ENCODE measurements around the gene CADM1. TPM values are rescaled to one million over a fixed set of nuclear protein-coding genes. Genes with fewer than 3 reads are reported as not detected.

CADM1 gene
- total and polyA plus RNA-seq, 11 donors = 11.4 to 80.2 (median 40.6) TPM

DNA sequence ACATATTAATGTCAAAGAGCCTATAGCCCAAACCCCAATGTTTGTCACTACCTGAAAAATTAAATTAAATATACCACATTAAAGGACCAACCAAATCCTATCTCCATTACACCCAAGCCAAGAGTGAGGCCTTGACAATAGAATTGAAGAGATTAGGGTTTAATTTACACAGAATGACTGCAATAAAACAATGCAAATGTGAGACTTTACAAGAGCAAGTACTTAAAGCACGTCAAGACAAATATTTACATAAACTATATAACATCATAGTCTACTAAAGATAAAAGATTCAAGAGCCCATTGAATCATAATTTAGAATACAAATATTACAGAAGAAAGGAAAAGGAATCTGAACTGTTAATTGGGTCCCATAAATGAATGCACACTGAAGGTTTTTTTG, 85.6 kb downstream of the CADM1 start:
- Histone ChIP-seq H3K4me3 (no peak overlapping the region), H3K27me3 (no peaks in the 10 kb centered on the region), H3K27ac (no peak overlapping the region), H3K4me1 (peaks cover 0 to 12% (median 0%) of the 10 kb centered on the region in 12 donors), H3K9me3 (no peaks in the 10 kb centered on the region), H3K36me3 (no peaks in the 10 kb centered on the region)
- ATAC-seq (no peak), DNase-seq (no peak)
- intact Hi-C loops (cut with DNase I) = no loop called here
- 79 to 93% (median 87%) methylated on average over 1 of the region's 1 CpG for WGBS, 4 donors
- TF ChIP-seq POLR2A (IDR thresholded peaks at IDR 0.05) = no peak
- TF ChIP-seq, protein P1, sequence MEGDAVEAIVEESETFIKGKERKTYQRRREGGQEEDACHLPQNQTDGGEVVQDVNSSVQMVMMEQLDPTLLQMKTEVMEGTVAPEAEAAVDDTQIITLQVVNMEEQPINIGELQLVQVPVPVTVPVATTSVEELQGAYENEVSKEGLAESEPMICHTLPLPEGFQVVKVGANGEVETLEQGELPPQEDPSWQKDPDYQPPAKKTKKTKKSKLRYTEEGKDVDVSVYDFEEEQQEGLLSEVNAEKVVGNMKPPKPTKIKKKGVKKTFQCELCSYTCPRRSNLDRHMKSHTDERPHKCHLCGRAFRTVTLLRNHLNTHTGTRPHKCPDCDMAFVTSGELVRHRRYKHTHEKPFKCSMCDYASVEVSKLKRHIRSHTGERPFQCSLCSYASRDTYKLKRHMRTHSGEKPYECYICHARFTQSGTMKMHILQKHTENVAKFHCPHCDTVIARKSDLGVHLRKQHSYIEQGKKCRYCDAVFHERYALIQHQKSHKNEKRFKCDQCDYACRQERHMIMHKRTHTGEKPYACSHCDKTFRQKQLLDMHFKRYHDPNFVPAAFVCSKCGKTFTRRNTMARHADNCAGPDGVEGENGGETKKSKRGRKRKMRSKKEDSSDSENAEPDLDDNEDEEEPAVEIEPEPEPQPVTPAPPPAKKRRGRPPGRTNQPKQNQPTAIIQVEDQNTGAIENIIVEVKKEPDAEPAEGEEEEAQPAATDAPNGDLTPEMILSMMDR (IDR thresholded peaks at IDR 0.05) = no peak

DNA sequence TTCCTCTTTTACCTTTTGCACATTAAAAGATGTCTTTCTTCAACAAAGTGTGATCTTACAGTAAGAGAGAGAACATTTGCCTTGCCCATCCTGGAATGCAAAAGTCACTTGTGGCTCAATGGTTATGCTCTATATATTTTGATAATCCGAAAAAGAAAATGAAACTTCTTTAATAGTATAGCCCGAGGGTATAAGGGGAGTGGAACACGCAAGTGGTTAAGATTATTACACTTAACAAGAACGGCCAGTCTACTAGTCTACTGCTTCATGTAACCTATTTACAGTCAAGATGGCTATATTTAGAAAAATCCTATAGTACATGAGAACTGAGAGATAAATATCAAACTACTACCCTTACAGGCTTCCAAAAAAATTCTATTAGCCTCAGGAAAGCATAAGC, 86.1 kb downstream of the CADM1 start:
- Histone ChIP-seq H3K27ac (no peak overlapping the region), H3K4me3 (no peak overlapping the region), H3K36me3 (no peaks in the 10 kb centered on the region), H3K27me3 (no peaks in the 10 kb centered on the region), H3K9me3 (no peaks in the 10 kb centered on the region), H3K4me1 (peaks cover 0 to 12% (median 0%) of the 10 kb centered on the region in 12 donors)
- intact Hi-C loops (cut with DNase I) = no loop called here
- 84 to 92% (median 85%) methylated on average over 4 of the region's 4 CpGs for WGBS, 4 donors
- TF ChIP-seq, protein P1 (IDR thresholded peaks at IDR 0.05) = no peak
- TF ChIP-seq POLR2A (IDR thresholded peaks at IDR 0.05) = no peak
- ATAC-seq (no peak), DNase-seq (no peak)

DNA sequence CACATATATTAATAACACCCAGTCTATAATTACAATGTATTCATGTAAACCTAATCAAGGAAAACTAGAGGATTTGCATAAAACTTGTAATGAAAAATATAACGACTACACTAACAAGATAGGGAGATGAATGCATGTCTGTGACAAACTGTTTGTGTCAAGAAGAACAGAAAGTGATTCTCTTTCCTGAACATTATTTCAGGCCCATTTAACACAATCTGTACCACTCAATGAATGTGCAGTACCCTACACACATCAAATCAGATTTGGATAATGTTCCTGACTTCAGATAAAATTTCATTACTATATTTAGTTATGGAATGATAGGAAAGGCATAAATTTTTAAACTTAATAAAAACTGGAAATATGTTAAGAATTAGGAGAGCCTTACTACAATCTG, 93.1 kb downstream of the CADM1 start:
- Histone ChIP-seq H3K4me3 (no peak overlapping the region), H3K27me3 (no peaks in the 10 kb centered on the region), H3K9me3 (no peaks in the 10 kb centered on the region), H3K27ac (no peak overlapping the region), H3K36me3 (no peaks in the 10 kb centered on the region), H3K4me1 (peaks cover 0 to 26% (median 0%) of the 10 kb centered on the region in 12 donors)
- DNase-seq (no peak), ATAC-seq (no peak)
- WGBS, 4 donors = 79 to 87% (median 81%) methylated on average over 1 of the region's 1 CpG
- intact Hi-C loops (cut with DNase I) = loop anchor here in 1 of 10 donors (5.0 kb wide), 1 partner anchor 1369 kb away; no protein-coding TSS in a partner anchor
- TF ChIP-seq, protein P1 (IDR thresholded peaks at IDR 0.05) = no peak
- TF ChIP-seq POLR2A (IDR thresholded peaks at IDR 0.05) = no peak

DNA sequence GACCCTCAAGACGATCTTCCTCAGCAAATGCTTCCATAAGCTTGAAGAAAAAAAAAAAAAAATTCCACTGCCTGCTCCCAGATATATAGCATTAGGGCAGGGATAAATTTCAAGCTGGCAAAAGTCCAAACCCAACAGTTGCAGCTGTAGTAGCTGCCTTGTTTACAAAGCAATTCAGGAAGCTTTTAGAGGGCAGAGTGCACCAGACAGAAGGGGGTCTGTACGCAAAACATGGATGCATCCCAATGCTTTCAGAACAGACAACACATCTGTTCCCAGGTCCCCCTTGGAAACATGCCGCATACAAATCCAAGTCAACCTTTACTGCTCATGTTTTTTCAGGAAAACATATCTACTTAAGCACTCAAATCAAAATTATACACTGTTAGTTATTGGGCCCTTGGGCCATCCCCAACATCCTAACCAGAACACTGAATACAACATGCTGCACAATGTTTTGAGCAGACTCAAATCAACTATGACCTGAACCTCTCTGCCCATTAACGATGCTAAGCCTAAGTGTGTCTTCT, 94.5 kb downstream of the CADM1 start:
- WGBS, 4 donors = 45 to 62% (median 49%) methylated on average over 4 of the region's 4 CpGs
- no peaks in the 10 kb centered on the region for H3K27me3 ChIP-seq
- no peak for ATAC-seq
- TF ChIP-seq POLR2A (IDR thresholded peaks at IDR 0.05) = no peak
- TF ChIP-seq, protein P1 (IDR thresholded peaks at IDR 0.05) = no peak
- intact Hi-C loops (cut with DNase I) = loop anchor here in 1 of 10 donors (5.0 kb wide), 1 partner anchor 1367 kb away; no protein-coding TSS in a partner anchor
- H3K4me1 ChIP-seq = peaks cover 0 to 26% (median 0%) of the 10 kb centered on the region in 12 donors
- H3K36me3 ChIP-seq = no peaks in the 10 kb centered on the region
- no peaks in the 10 kb centered on the region for H3K9me3 ChIP-seq
- no peak overlapping the region for H3K4me3 ChIP-seq
- H3K27ac ChIP-seq = no peak overlapping the region
- no peak for DNase-seq

Measured in heart left ventricle (tissue), 16 donors.